ENCODE data around the gene CPT2.

DNA sequence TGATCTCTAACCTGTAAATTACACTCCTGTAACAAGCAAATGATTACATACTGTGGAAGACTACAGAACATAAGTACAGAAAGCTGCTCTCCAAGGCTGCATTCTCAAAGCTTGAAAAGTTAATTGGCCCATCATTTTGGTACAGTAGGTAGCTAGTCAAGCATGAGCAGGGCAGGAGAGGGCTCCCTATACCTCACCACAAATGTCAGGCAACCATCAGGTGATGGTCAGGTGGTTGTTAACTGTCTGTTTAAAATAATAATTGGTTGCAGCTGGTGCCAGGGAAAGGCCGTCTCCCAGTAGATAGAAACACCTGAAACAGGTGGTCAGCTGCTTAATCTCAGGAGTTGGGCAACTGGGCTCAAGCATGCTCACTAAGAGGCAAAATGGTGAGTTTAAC lies 41.1 kb upstream of the CPT2 start:
- TF ChIP-seq, protein P1, sequence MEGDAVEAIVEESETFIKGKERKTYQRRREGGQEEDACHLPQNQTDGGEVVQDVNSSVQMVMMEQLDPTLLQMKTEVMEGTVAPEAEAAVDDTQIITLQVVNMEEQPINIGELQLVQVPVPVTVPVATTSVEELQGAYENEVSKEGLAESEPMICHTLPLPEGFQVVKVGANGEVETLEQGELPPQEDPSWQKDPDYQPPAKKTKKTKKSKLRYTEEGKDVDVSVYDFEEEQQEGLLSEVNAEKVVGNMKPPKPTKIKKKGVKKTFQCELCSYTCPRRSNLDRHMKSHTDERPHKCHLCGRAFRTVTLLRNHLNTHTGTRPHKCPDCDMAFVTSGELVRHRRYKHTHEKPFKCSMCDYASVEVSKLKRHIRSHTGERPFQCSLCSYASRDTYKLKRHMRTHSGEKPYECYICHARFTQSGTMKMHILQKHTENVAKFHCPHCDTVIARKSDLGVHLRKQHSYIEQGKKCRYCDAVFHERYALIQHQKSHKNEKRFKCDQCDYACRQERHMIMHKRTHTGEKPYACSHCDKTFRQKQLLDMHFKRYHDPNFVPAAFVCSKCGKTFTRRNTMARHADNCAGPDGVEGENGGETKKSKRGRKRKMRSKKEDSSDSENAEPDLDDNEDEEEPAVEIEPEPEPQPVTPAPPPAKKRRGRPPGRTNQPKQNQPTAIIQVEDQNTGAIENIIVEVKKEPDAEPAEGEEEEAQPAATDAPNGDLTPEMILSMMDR (conservative IDR thresholded peaks at IDR 0.05), result no peak
- TF ChIP-seq ZFX (IDR thresholded peaks at IDR 0.05), result no peak

All from C4-2B (cell line).